Type B pancreatic cell (in vitro differentiated cells): ENCODE measurements around the gene MTERF1. TPM values are rescaled to one million over a fixed set of nuclear protein-coding genes. Genes with fewer than 3 reads are reported as not detected.

Experiments used
- DNase-seq: peaks from one replicate; pipeline ENCODE4 v3.0.0; 2021; ENCODE audit warnings: mixed read lengths; ENCODE audit not compliant: unreplicated experiment; ENCODE audit errors: extremely low spot score
- H3K27ac Mint-ChIP-seq: 2 replicates; pipeline ENCODE4 v1.8.0; 2021; ENCODE audit warnings: mild to moderate bottlenecking, mixed read lengths
- H3K27me3 Mint-ChIP-seq: 2 replicates; pipeline ENCODE4 v1.8.0; 2021; ENCODE audit warnings: mixed read lengths
- H3K36me3 Mint-ChIP-seq: 2 replicates; pipeline ENCODE4 v1.8.0; 2021; ENCODE audit warnings: mixed read lengths
- H3K4me1 Mint-ChIP-seq: one replicate; pipeline ENCODE4 v1.8.0; 2021; ENCODE audit warnings: mixed read lengths; ENCODE audit not compliant: unreplicated experiment
- H3K4me3 Mint-ChIP-seq: 2 replicates; pipeline ENCODE4 v1.8.0; 2021; ENCODE audit warnings: mild to moderate bottlenecking, mixed read lengths
- H3K9me3 Mint-ChIP-seq: 2 replicates; pipeline ENCODE4 v1.8.0; 2021; ENCODE audit warnings: mixed read lengths
- CTCF ChIP-seq: fragments of 200-600 bp; sonication (generic); conservative IDR thresholded peaks from 2 replicates; pipeline ENCODE4 v1.5.0; 2021; ENCODE audit warnings: antibody characterized with exemption, mild to moderate bottlenecking
- total RNA-seq: library from RNA; stranded (reverse); gene quantifications from 2 replicates; pipeline ENCODE4 v1.2.1, GENCODE V29; 2021; ENCODE audit warnings: low replicate concordance

Gene MTERF1
- total RNA-seq, 1 donor from 2014 or later, result 18.3 TPM

- no peaks in the 10 kb centered on the region for H3K36me3 Mint-ChIP-seq
- H3K9me3 Mint-ChIP-seq, result no peaks in the 10 kb centered on the region
- no peaks in the 10 kb centered on the region for H3K27me3 Mint-ChIP-seq
- no peak overlapping the region for H3K27ac Mint-ChIP-seq
- no peaks in the 10 kb centered on the region for H3K4me1 Mint-ChIP-seq
- no peak overlapping the region for H3K4me3 Mint-ChIP-seq
- no peak for DNase-seq
- TF ChIP-seq CTCF, result no peak
These were observed 35.5 kb upstream of the MTERF1 start for GRCh38 chr7:91916051-91916440.

GRCh38 chr7:91915401-91916050, 35.0 kb upstream of the MTERF1 start:
- Mint-ChIP-seq H3K4me1 (no peaks in the 10 kb centered on the region), H3K4me3 (no peak overlapping the region), H3K27ac (no peak overlapping the region), H3K36me3 (no peaks in the 10 kb centered on the region), H3K9me3 (no peaks in the 10 kb centered on the region), H3K27me3 (no peaks in the 10 kb centered on the region)
- no peak for TF ChIP-seq CTCF
- DNase-seq, result no peak

- H3K27ac Mint-ChIP-seq, result no peak overlapping the region
- H3K9me3 Mint-ChIP-seq, result no peaks in the 10 kb centered on the region
- H3K27me3 Mint-ChIP-seq, result no peaks in the 10 kb centered on the region
- no peaks in the 10 kb centered on the region for H3K4me1 Mint-ChIP-seq
- H3K36me3 Mint-ChIP-seq, result no peaks in the 10 kb centered on the region
- no peak overlapping the region for H3K4me3 Mint-ChIP-seq
- DNase-seq, result no peak
- TF ChIP-seq CTCF, result no peak
These were observed 33.1 kb upstream of the MTERF1 start for GRCh38 chr7:91913612-91914011.

GRCh38 chr7:91912494-91912893, 32.0 kb upstream of the MTERF1 start:
- no peaks in the 10 kb centered on the region for H3K27me3 Mint-ChIP-seq
- H3K27ac Mint-ChIP-seq, result no peak overlapping the region
- no peaks in the 10 kb centered on the region for H3K9me3 Mint-ChIP-seq
- H3K4me3 Mint-ChIP-seq, result no peak overlapping the region
- H3K36me3 Mint-ChIP-seq, result no peaks in the 10 kb centered on the region
- no peak for DNase-seq
- no peak for TF ChIP-seq CTCF
- no peaks in the 10 kb centered on the region for H3K4me1 Mint-ChIP-seq

GRCh38 chr7:91911121-91911520, 30.6 kb upstream of the MTERF1 start:
- H3K4me3 Mint-ChIP-seq, result no peak overlapping the region
- no peak overlapping the region for H3K27ac Mint-ChIP-seq
- H3K4me1 Mint-ChIP-seq, result no peaks in the 10 kb centered on the region
- DNase-seq, result no peak
- H3K27me3 Mint-ChIP-seq, result no peaks in the 10 kb centered on the region
- no peaks in the 10 kb centered on the region for H3K9me3 Mint-ChIP-seq
- no peaks in the 10 kb centered on the region for H3K36me3 Mint-ChIP-seq
- TF ChIP-seq CTCF, result no peak

GRCh38 chr7:91910171-91910570, 29.7 kb upstream of the MTERF1 start:
- Mint-ChIP-seq H3K36me3 (no peaks in the 10 kb centered on the region), H3K27ac (no peak overlapping the region)
- DNase-seq, result no peak

More at GRCh38 chr7:91910171-91910570, 29.7 kb upstream of the MTERF1 start:
- Mint-ChIP-seq H3K27me3 (no peaks in the 10 kb centered on the region), H3K4me3 (no peak overlapping the region), H3K4me1 (no peaks in the 10 kb centered on the region), H3K9me3 (no peaks in the 10 kb centered on the region)
- TF ChIP-seq CTCF, result no peak
